Loucy (cell line): ENCODE measurements around the gene PROX1.

ENCODE experiments used
- H2AFZ ChIP-seq: fragments of 200-600 bp; sonication (generic); 2 replicates; pipeline ENCODE4 v1.6.0; 2016; ENCODE audit warnings: antibody characterized with exemption, mild to moderate bottlenecking, low read length, moderate library complexity
- H3F3A ChIP-seq: fragments of 200-600 bp; 2 replicates; pipeline ENCODE4 v1.6.0; 2016; ENCODE audit warnings: antibody characterized with exemption, low read depth, mild to moderate bottlenecking
- H3K27me3 ChIP-seq: fragments of 200-600 bp; sonication (generic); 2 replicates; pipeline ENCODE4 v1.6.1; 2014; ENCODE audit warnings: low read length, mild to moderate bottlenecking; ENCODE audit not compliant: insufficient read depth, poor library complexity, severe bottlenecking
- H3K36me3 ChIP-seq: fragments of 200-600 bp; sonication (generic); 2 replicates; pipeline ENCODE4 v1.6.1; 2016; ENCODE audit warnings: low read length; ENCODE audit not compliant: insufficient read depth
- H3K4me1 ChIP-seq: fragments of 200-600 bp; sonication (generic); 2 replicates; pipeline ENCODE4 v1.5.1; 2014; ENCODE audit warnings: low read length, mild to moderate bottlenecking; ENCODE audit not compliant: insufficient read depth, poor library complexity, severe bottlenecking
- H3K4me2 ChIP-seq: fragments of 200-600 bp; sonication (generic); 2 replicates; pipeline ENCODE4 v1.6.0; 2014; ENCODE audit warnings: antibody characterized with exemption, low read length, low read depth, mild to moderate bottlenecking; ENCODE audit not compliant: poor library complexity, severe bottlenecking
- H3K4me3 ChIP-seq: fragments of 200-600 bp; sonication (generic); 2 replicates; pipeline ENCODE4 v1.5.1; 2014; ENCODE audit warnings: low read length, mild to moderate bottlenecking, mixed read lengths; ENCODE audit not compliant: poor library complexity, severe bottlenecking
- H3K79me2 ChIP-seq: fragments of 200-600 bp; sonication (generic); 2 replicates; pipeline ENCODE4 v1.6.1; 2014; ENCODE audit warnings: low read length; ENCODE audit not compliant: insufficient read depth
- H3K9ac ChIP-seq: fragments of 200-600 bp; sonication (generic); 2 replicates; pipeline ENCODE4 v1.6.0; 2014; ENCODE audit warnings: mild to moderate bottlenecking, low read depth, low read length, moderate library complexity; ENCODE audit not compliant: poor library complexity, severe bottlenecking
- H3K9me2 ChIP-seq: fragments of 200-600 bp; sonication (generic); replicated peaks from 2 replicates; pipeline ENCODE4 v1.6.1; 2016; ENCODE audit warnings: low read depth, low read length, mixed read lengths
- H3K9me3 ChIP-seq: fragments of 200-600 bp; sonication (generic); 2 replicates; pipeline ENCODE4 v1.6.1; 2014; ENCODE audit warnings: mild to moderate bottlenecking, antibody characterized with exemption, low read length, low read depth; ENCODE audit not compliant: insufficient read depth
- H4K20me1 ChIP-seq: fragments of 200-600 bp; sonication (generic); 2 replicates; pipeline ENCODE4 v1.6.0; 2014; ENCODE audit warnings: antibody characterized with exemption, low read length, mild to moderate bottlenecking; ENCODE audit not compliant: insufficient read depth, poor library complexity, severe bottlenecking
- EZH2phosphoT487 ChIP-seq: fragments of 200-600 bp; IDR thresholded peaks from 2 replicates; pipeline ENCODE4 v1.6.1; 2018; ENCODE audit warnings: antibody characterized with exemption, mild to moderate bottlenecking, moderate library complexity, borderline replicate concordance
- TF ChIP-seq, protein P1 (sequence below): fragments of 200-600 bp; sonication (generic); conservative IDR thresholded peaks from 2 replicates; pipeline ENCODE4 v1.5.1; 2014; ENCODE audit warnings: mild to moderate bottlenecking, antibody characterized with exemption, low read length

Gene PROX1

DNA sequence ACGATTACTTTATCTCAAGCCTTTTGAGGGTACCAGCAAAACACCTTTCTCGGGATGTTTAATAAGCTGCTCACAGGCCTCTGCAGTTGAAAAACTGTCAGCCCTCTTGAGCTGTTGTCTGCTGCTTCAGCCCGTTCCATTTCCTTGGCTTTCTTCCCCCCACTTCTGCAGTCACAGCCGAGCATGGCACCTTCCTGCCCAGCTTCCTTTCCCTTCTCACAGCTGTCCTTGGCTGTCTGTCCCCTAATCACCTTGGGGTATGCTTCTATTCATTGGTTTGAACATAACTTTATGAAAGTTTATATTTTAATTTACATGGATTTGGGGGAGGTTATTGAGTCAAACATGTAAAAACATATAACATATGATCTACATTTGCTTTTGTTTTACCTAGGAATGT, 6.9 kb upstream of the PROX1 start:
- Histone ChIP-seq H3K9me3 (no peaks in the 10 kb centered on the region), H3F3A (no peaks in the 10 kb centered on the region), H3K79me2 (no peaks in the 10 kb centered on the region), H3K4me3 (no peak overlapping the region), H3K4me1 (peaks cover 4% of the 10 kb centered on the region), H3K27me3 (no peaks in the 10 kb centered on the region), H2AFZ (no peak overlapping the region), H3K9ac (no peak overlapping the region), H3K36me3 (no peaks in the 10 kb centered on the region), H4K20me1 (no peaks in the 10 kb centered on the region), H3K4me2 (no peak overlapping the region), H3K9me2 (no peaks in the 10 kb centered on the region)
- TF ChIP-seq, protein P1, sequence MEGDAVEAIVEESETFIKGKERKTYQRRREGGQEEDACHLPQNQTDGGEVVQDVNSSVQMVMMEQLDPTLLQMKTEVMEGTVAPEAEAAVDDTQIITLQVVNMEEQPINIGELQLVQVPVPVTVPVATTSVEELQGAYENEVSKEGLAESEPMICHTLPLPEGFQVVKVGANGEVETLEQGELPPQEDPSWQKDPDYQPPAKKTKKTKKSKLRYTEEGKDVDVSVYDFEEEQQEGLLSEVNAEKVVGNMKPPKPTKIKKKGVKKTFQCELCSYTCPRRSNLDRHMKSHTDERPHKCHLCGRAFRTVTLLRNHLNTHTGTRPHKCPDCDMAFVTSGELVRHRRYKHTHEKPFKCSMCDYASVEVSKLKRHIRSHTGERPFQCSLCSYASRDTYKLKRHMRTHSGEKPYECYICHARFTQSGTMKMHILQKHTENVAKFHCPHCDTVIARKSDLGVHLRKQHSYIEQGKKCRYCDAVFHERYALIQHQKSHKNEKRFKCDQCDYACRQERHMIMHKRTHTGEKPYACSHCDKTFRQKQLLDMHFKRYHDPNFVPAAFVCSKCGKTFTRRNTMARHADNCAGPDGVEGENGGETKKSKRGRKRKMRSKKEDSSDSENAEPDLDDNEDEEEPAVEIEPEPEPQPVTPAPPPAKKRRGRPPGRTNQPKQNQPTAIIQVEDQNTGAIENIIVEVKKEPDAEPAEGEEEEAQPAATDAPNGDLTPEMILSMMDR: no peak
- TF ChIP-seq EZH2phosphoT487: no peak

DNA sequence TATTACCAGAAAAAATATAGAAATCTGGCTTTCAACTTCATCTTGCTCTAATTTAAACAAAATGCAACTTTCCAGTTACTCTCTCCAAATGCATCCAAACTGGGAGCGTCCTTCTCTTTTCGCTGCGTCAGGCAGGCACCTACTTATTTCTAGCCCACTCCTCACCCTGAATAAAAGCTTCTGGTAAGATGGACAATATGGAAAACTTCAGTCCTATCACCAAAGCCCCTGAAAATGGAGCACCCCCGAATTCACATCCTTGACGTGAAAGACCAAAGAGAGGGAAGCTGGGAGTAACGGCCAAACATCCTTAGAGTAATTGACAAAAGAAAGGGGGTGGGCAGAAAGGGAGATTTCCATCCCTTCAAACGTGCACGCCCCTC, 5.5 kb upstream of the PROX1 start:
- Histone ChIP-seq H3K9me3 (no peaks in the 10 kb centered on the region), H3K9ac (no peak overlapping the region), H3K36me3 (no peaks in the 10 kb centered on the region), H2AFZ (no peak overlapping the region), H3K4me3 (no peak overlapping the region), H3K79me2 (no peaks in the 10 kb centered on the region), H4K20me1 (no peaks in the 10 kb centered on the region), H3K4me1 (peaks cover 4% of the 10 kb centered on the region), H3K9me2 (no peaks in the 10 kb centered on the region), H3F3A (no peaks in the 10 kb centered on the region), H3K27me3 (no peaks in the 10 kb centered on the region), H3K4me2 (no peak overlapping the region)
- TF ChIP-seq, protein P1: no peak
- TF ChIP-seq EZH2phosphoT487: no peak

DNA sequence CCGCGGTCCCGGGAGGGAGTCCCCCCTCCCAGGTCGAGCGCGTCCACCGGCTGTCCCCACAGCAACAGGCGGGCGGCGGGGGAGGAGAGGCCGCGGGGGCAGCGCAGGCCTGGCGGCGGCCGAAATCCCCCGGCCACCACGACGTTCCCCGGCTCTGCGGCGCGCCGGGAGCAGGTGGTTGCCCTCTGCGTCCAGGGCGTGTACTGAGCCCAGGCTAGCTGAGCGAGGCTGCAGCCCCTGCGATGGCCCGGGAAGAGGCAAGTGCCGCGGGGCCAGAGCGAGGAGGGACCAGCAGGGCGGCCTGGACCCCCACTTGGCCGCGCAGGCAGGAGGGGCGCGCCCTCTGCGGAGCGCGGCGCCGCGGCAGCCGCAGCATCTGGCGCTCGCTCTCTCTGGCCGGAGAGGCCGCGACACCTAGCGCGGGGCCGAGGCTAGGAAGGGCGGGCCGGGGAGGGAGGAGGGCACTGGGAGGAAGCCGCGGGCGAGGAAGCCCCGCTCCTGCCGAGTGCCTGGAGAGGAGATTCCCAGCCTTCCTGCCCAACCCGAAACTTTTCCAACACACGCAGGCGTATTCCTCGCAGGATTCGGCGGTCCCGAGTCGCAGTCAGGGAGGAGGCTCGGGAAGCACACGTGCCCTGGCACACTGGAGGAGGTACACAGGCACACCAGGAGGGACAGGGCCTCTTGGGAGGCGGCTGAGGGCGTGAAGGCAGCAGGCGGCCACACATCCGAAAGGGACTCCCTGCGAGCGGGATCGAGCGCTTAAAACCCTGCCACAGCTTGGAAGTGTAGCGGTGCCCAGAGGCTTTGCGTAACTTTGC, 4.9 kb upstream of the PROX1 start:
- Histone ChIP-seq H3K4me2 (no peak overlapping the region), H3K4me1 (peaks cover 4% of the 10 kb centered on the region), H3K9me3 (no peaks in the 10 kb centered on the region), H3K4me3 (no peak overlapping the region), H4K20me1 (no peaks in the 10 kb centered on the region), H3K27me3 (no peaks in the 10 kb centered on the region), H3F3A (no peaks in the 10 kb centered on the region), H3K79me2 (no peaks in the 10 kb centered on the region), H3K36me3 (no peaks in the 10 kb centered on the region), H3K9ac (no peak overlapping the region), H3K9me2 (no peaks in the 10 kb centered on the region), H2AFZ (no peak overlapping the region)
- TF ChIP-seq, protein P1: no peak
- TF ChIP-seq EZH2phosphoT487: no peak
